ENCODE data around the gene LTBP3.
A peak's percentile ranks its signal among the peaks of the same experiment; 100 is the strongest.

Gene LTBP3

GRCh38 chr11:65574811-65575567 lies 16.8 kb upstream of the LTBP3 start:
- no peak for TF ChIP-seq CTCF (IDR thresholded peaks at IDR 0.05; ENCODE audit: low read depth, low read length)
- H3K27ac ChIP-seq: peak overlapping the region; percentile 74
- H3K27me3 ChIP-seq (ENCODE audit: insufficient read depth, low read depth, severe bottlenecking): no peaks in the 10 kb centered on the region
- no peak for DNase-seq
- peak overlapping the region; percentile 43 for H3K4me3 ChIP-seq (ENCODE audit: low read depth, low read length)
- H3K36me3 ChIP-seq: peaks cover 17% of the 10 kb centered on the region
- no peaks in the 10 kb centered on the region for H3K9me3 ChIP-seq (ENCODE audit: severe bottlenecking)

GRCh38 chr11:65574109-65574810 lies 16.1 kb upstream of the LTBP3 start:
- peak overlapping the region; percentile 74 for H3K27ac ChIP-seq
- TF ChIP-seq CTCF (IDR thresholded peaks at IDR 0.05; ENCODE audit: low read depth, low read length): peak; percentile 65
- H3K4me3 ChIP-seq (ENCODE audit: low read depth, low read length): peak overlapping the region; percentile 43
- H3K9me3 ChIP-seq (ENCODE audit: severe bottlenecking): no peaks in the 10 kb centered on the region
- DNase-seq: peak; percentile 92
- H3K36me3 ChIP-seq: peaks cover 15% of the 10 kb centered on the region
- no peaks in the 10 kb centered on the region for H3K27me3 ChIP-seq (ENCODE audit: insufficient read depth, low read depth, severe bottlenecking)

- DNase-seq: no peak
- H3K27ac ChIP-seq: peak overlapping the region; percentile 74
- H3K36me3 ChIP-seq: peaks cover 17% of the 10 kb centered on the region
- TF ChIP-seq CTCF (IDR thresholded peaks at IDR 0.05; ENCODE audit: low read depth, low read length): no peak
- H3K9me3 ChIP-seq (ENCODE audit: severe bottlenecking): no peaks in the 10 kb centered on the region
- no peaks in the 10 kb centered on the region for H3K27me3 ChIP-seq (ENCODE audit: insufficient read depth, low read depth, severe bottlenecking)
- H3K4me3 ChIP-seq (ENCODE audit: low read depth, low read length): peak overlapping the region; percentile 64
These were observed 15.4 kb upstream of the LTBP3 start for GRCh38 chr11:65573391-65574079.

GRCh38 chr11:65572356-65573051 lies 14.3 kb upstream of the LTBP3 start, which contains the start of gene FAM89B:
Gene FAM89B (plus strand): TSS chr11:65572538. CDS start chr11:65572670, 132 bp downstream.
- no peaks in the 10 kb centered on the region for H3K9me3 ChIP-seq (ENCODE audit: severe bottlenecking)
- no peak for TF ChIP-seq CTCF (IDR thresholded peaks at IDR 0.05; ENCODE audit: low read depth, low read length)
- peak; percentile 93 for DNase-seq
- peak within 1 kb of the TSS; percentile 67 for H3K27ac ChIP-seq
- no peaks in the 10 kb centered on the region for H3K27me3 ChIP-seq (ENCODE audit: insufficient read depth, low read depth, severe bottlenecking)
- peaks cover 18% of the 10 kb centered on the region for H3K36me3 ChIP-seq
- peak within 1 kb of the TSS; percentile 64 for H3K4me3 ChIP-seq (ENCODE audit: low read depth, low read length)

- Histone ChIP-seq H3K4me3 (ENCODE audit: low read depth, low read length) (peak overlapping the region; percentile 64), H3K27ac (peak overlapping the region; percentile 67), H3K36me3 (peaks cover 18% of the 10 kb centered on the region), H3K27me3 (ENCODE audit: insufficient read depth, low read depth, severe bottlenecking) (no peaks in the 10 kb centered on the region), H3K9me3 (ENCODE audit: severe bottlenecking) (no peaks in the 10 kb centered on the region)
- DNase-seq: peak; percentile 70
- TF ChIP-seq CTCF (IDR thresholded peaks at IDR 0.05; ENCODE audit: low read depth, low read length): peak; percentile 70
These were observed 13.8 kb upstream of the LTBP3 start for GRCh38 chr11:65571940-65572339.

Measured in WERI-Rb-1 (cell line).